ENCODE data around the gene CD3E. TPM values are rescaled to one million over a fixed set of nuclear protein-coding genes. Genes with fewer than 3 reads are reported as not detected.
A peak's percentile ranks its signal among the peaks of the same experiment; 100 is the strongest.

CD3E gene
- total and polyA plus RNA-seq, 2 donors from 2014 or later, result 2.2 to 14.3 TPM

DNA sequence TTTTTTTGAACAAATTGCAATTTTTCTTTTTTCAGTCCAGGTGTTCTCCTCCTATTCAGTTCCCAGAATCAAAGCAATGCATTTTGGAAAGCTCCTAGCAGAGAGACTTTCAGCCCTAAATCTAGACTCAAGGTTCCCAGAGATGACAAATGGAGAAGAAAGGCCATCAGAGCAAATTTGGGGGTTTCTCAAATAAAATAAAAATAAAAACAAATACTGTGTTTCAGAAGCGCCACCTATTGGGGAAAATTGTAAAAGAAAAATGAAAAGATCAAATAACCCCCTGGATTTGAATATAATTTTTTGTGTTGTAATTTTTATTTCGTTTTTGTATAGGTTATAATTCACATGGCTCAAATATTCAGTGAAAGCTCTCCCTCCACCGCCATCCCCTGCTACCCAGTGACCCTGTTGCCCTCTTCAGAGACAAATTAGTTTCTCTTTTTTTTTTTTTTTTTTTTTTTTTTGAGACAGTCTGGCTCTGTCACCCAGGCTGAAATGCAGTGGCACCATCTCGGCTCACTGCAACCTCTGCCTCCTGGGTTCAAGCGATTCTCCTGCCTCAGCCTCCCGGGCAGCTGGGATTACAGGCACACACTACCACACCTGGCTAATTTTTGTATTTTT lies 48.7 kb downstream of the CD3E start:
- H3K9ac ChIP-seq (ENCODE audit: low read length in 3 of 3), result no peak overlapping the region
- H3K27me3 ChIP-seq (ENCODE audit: control insufficient read depth, insufficient read depth, low read length), result no peaks in the 10 kb centered on the region
- no peaks in the 10 kb centered on the region for H3K4me1 ChIP-seq (ENCODE audit: control insufficient read depth in 2 of 3, insufficient read depth in 2 of 3, low read depth in 1 of 3, low read length in 3 of 3)
- no peaks in the 10 kb centered on the region for H3K9me3 ChIP-seq (ENCODE audit: control insufficient read depth in 2 of 3, insufficient read depth in 1 of 3, low read length in 3 of 3)
- DNase-seq, result peak in 2 of 5 donors; percentile 28 to 37
- no peak overlapping the region for H3K4me3 ChIP-seq (ENCODE audit: low read length in 3 of 3)
- FAIRE-seq, result no peak
- intact Hi-C loops (cut with DNase I), result no loop called here
- no peak overlapping the region for H3K27ac ChIP-seq (ENCODE audit: low read depth in 2 of 2, low read length in 2 of 2)
- TF ChIP-seq, protein P1, sequence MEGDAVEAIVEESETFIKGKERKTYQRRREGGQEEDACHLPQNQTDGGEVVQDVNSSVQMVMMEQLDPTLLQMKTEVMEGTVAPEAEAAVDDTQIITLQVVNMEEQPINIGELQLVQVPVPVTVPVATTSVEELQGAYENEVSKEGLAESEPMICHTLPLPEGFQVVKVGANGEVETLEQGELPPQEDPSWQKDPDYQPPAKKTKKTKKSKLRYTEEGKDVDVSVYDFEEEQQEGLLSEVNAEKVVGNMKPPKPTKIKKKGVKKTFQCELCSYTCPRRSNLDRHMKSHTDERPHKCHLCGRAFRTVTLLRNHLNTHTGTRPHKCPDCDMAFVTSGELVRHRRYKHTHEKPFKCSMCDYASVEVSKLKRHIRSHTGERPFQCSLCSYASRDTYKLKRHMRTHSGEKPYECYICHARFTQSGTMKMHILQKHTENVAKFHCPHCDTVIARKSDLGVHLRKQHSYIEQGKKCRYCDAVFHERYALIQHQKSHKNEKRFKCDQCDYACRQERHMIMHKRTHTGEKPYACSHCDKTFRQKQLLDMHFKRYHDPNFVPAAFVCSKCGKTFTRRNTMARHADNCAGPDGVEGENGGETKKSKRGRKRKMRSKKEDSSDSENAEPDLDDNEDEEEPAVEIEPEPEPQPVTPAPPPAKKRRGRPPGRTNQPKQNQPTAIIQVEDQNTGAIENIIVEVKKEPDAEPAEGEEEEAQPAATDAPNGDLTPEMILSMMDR (IDR thresholded peaks at IDR 0.05; ENCODE audit: borderline replicate concordance, extremely low read depth, insufficient read depth), result peak; percentile 9
- H3K36me3 ChIP-seq (ENCODE audit: control insufficient read depth in 2 of 3, insufficient read depth in 3 of 3, low read length in 3 of 3), result no peaks in the 10 kb centered on the region

DNA sequence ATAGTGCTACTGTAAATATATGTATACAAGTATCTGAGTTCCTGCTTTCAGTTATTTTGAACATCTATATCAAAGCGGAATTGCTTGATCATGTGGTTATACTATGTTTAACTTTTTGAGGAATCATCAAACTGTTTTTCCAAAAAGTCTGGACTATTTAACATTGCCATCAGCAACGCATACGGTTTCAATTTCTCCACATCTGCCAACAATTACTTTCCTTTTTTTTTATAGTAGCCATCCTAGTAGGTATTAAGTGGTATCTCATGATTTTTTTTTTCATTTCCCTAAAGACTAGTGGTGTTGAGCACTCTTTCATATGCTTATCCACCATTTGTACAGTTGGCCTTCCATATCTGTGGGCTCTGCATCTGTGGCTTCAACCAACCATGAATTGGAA lies 53.5 kb downstream of the CD3E start:
- Histone ChIP-seq H3K4me1 (ENCODE audit: control insufficient read depth in 2 of 3, insufficient read depth in 2 of 3, low read depth in 1 of 3, low read length in 3 of 3) (peaks cover 0 to 8% (median 4%) of the 10 kb centered on the region in 3 donors), H3K27me3 (ENCODE audit: control insufficient read depth, insufficient read depth, low read length) (no peaks in the 10 kb centered on the region), H3K9ac (ENCODE audit: low read length in 3 of 3) (no peak overlapping the region), H3K27ac (ENCODE audit: low read depth in 2 of 2, low read length in 2 of 2) (no peak overlapping the region), H3K9me3 (ENCODE audit: control insufficient read depth in 2 of 3, insufficient read depth in 1 of 3, low read length in 3 of 3) (no peaks in the 10 kb centered on the region), H3K4me3 (ENCODE audit: low read length in 3 of 3) (no peak overlapping the region), H3K36me3 (ENCODE audit: control insufficient read depth in 2 of 3, insufficient read depth in 3 of 3, low read length in 3 of 3) (no peaks in the 10 kb centered on the region)
- FAIRE-seq (no peak), DNase-seq (no peak)
- TF ChIP-seq, protein P1 (IDR thresholded peaks at IDR 0.05; ENCODE audit: borderline replicate concordance, extremely low read depth, insufficient read depth), result no peak
- intact Hi-C loops (cut with DNase I), result no loop called here

DNA sequence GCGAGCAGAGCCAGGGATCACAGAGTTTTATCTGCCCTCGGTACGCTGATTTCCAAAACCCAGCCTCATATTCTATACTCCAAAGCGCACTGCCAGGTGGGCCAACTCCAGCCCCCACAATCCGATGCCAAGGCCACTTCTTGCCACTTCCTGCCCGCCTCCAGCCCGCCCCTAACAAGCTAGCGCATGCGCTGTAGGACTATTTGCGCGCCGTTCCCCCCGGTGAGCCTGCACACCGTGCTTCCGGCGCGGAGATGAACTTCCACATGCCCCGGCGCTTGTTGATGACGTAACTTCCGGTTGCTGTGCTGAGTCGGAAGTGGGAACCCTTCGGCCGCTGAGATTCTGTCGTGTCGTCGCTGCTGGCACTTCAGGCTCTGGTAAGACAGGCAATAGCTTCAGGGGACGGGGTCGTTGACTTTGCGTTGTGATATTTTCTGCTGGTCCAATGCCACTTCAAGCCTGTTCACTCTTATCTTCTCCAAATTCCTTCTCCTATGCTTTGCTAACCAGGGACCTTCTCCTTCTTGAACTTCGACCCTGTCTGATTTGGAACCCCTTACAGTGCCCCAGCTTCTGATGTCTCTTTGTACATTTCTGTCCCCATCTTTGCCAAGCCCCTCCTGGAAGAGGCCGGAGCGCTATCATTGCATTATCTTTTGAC lies 54.9 kb downstream of the CD3E start, which contains the start of gene UBE4A:
Gene UBE4A, plus strand, starts transcription at position 306 of the 664 bp plus-strand sequence. CDS start 5,481 bp downstream, outside the sequence.
- Histone ChIP-seq H3K36me3 (ENCODE audit: control insufficient read depth in 2 of 3, insufficient read depth in 3 of 3, low read length in 3 of 3) (peaks cover 0 to 2% (median 0%) of the 10 kb centered on the region in 3 donors), H3K27me3 (ENCODE audit: control insufficient read depth, insufficient read depth, low read length) (no peaks in the 10 kb centered on the region), H3K4me1 (ENCODE audit: control insufficient read depth in 2 of 3, insufficient read depth in 2 of 3, low read depth in 1 of 3, low read length in 3 of 3) (peaks cover 0 to 8% (median 4%) of the 10 kb centered on the region in 3 donors), H3K27ac (ENCODE audit: low read depth in 2 of 2, low read length in 2 of 2) (peak within 1 kb of the TSS; percentile 22 to 66), H3K4me3 (ENCODE audit: low read length in 3 of 3) (peak within 1 kb of the TSS; percentile 99 to 100 (median 100)), H3K9ac (ENCODE audit: low read length in 3 of 3) (peak within 1 kb of the TSS; percentile 85 to 100 (median 98)), H3K9me3 (ENCODE audit: control insufficient read depth in 2 of 3, insufficient read depth in 1 of 3, low read length in 3 of 3) (no peaks in the 10 kb centered on the region)
- intact Hi-C loops (cut with DNase I), result no loop called here
- FAIRE-seq (no peak), DNase-seq (peak; percentile 94 to 99 (median 96))
- TF ChIP-seq, protein P1 (IDR thresholded peaks at IDR 0.05; ENCODE audit: borderline replicate concordance, extremely low read depth, insufficient read depth), result peak; percentile 4
